Smooth muscle cell (in vitro differentiated cells): ENCODE data around the gene MYORG. TPM values are rescaled to one million over a fixed set of nuclear protein-coding genes. Genes with fewer than 3 reads are reported as not detected.

Experiments used
- DNase-seq: peaks from one replicate; lab custom pipeline; 2025; ENCODE audit not compliant: unreplicated experiment; lab: John Stamatoyannopoulos, UW
- H2AFZ ChIP-seq: fragments of 200-600 bp; sonication (generic); 2 replicates; pipeline ENCODE4 v1.6.0; 2016; ENCODE audit warnings: antibody characterized with exemption, low read depth, mild to moderate bottlenecking
- H3F3A ChIP-seq: fragments of 200-600 bp; sonication (generic); 2 replicates; pipeline ENCODE4 v1.6.0; 2017; ENCODE audit warnings: antibody characterized with exemption, low read depth
- H3K27ac ChIP-seq: fragments of 200-600 bp; sonication (generic); 2 replicates; pipeline ENCODE4 v1.5.1; 2016; ENCODE audit warnings: low read depth, mild to moderate bottlenecking
- H3K27me3 ChIP-seq: fragments of 200-600 bp; sonication (generic); 2 replicates; pipeline ENCODE4 v1.6.1; 2016; ENCODE audit warnings: low read depth, mild to moderate bottlenecking
- H3K36me3 ChIP-seq: fragments of 200-600 bp; sonication (generic); 2 replicates; pipeline ENCODE4 v1.5.1; 2016; ENCODE audit warnings: low read depth
- H3K4me1 ChIP-seq: fragments of 200-600 bp; sonication (generic); 2 replicates; pipeline ENCODE4 v1.5.1; 2016; ENCODE audit warnings: low read depth
- H3K4me2 ChIP-seq: fragments of 200-600 bp; sonication (generic); 2 replicates; pipeline ENCODE4 v1.6.0; 2016; ENCODE audit warnings: mild to moderate bottlenecking
- H3K4me3 ChIP-seq: fragments of 200-600 bp; sonication (generic); 2 replicates; pipeline ENCODE4 v1.5.1; 2016; ENCODE audit warnings: mild to moderate bottlenecking
- H3K79me2 ChIP-seq: fragments of 200-600 bp; sonication (generic); 2 replicates; pipeline ENCODE4 v1.6.0; 2016; ENCODE audit warnings: low read depth, mild to moderate bottlenecking
- H3K9ac ChIP-seq: fragments of 200-600 bp; sonication (generic); 2 replicates; pipeline ENCODE4 v1.6.0; 2016; ENCODE audit warnings: low read depth
- H3K9me3 ChIP-seq: fragments of 200-600 bp; sonication (generic); replicated peaks from 2 replicates; pipeline ENCODE4 v1.5.1; 2016; ENCODE audit warnings: low read depth
- H4K20me1 ChIP-seq: fragments of 200-600 bp; sonication (generic); 2 replicates; pipeline ENCODE4 v1.6.0; 2016; ENCODE audit warnings: low read depth
- CTCF ChIP-seq: fragments of 200-600 bp; sonication (generic); IDR thresholded peaks from 2 replicates; pipeline ENCODE4 v1.5.1; 2017; ENCODE audit warnings: borderline replicate concordance, mild to moderate bottlenecking, antibody characterized with exemption; ENCODE audit not compliant: insufficient read depth, poor library complexity, severe bottlenecking
- WGBS: methylation state at CpG from one replicate; pipeline ENCODE4 v1.1.7; 2016; ENCODE audit warnings: low lambda C conversion rate; 5-methylcytosine and 5-hydroxymethylcytosine counted together
- polyA plus RNA-seq: library from polyadenylated mRNA; unstranded; fragments of >200 nt; fragmentation: Nextera tagmentation; extraction: Ambion mirVana; gene quantifications from 2 replicates; pipeline ENCODE4 v1.2.1, GENCODE V29; 2016
- total RNA-seq: library from RNA; depleted of rRNA; stranded (reverse); fragments of >200 nt; gene quantifications from 2 replicates; pipeline ENCODE4 v1.2.3, GENCODE V29; 2014

The MYORG gene
- total and polyA plus RNA-seq, 2 experiments from 2014 or later, result 4.2 to 5.2 TPM

DNA sequence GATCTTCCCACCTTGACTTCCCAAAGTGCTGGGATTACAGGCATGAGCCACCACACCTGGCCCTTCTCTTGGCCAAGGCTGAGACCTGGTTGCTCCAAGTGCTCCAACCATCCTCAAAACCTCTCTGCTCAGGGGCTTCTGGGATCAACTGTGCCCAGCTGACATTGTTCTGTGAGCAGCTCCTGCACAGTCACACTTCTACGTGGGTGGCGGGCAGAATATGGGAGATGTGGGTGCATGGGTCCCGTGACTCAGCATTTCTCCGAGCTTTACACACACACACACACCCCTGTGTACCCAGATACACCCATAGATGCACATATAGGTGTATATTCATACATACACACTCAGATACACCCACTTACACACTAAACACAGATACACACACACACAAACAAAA is 10.5 kb upstream of the MYORG start:
- WGBS, result 87% methylated on average over 4 of the region's 4 CpGs
- no peak overlapping the region for H3K9ac ChIP-seq
- no peak for TF ChIP-seq CTCF
- no peaks in the 10 kb centered on the region for H3F3A ChIP-seq
- no peaks in the 10 kb centered on the region for H3K36me3 ChIP-seq
- H3K4me2 ChIP-seq, result no peak overlapping the region
- H3K4me1 ChIP-seq, result no peaks in the 10 kb centered on the region
- H3K27me3 ChIP-seq, result peaks cover 10% of the 10 kb centered on the region
- no peak overlapping the region for H3K4me3 ChIP-seq
- H3K79me2 ChIP-seq, result no peaks in the 10 kb centered on the region
- H3K27ac ChIP-seq, result no peak overlapping the region
- H3K9me3 ChIP-seq, result no peaks in the 10 kb centered on the region
- no peak overlapping the region for H2AFZ ChIP-seq
- DNase-seq, result no peak
- H4K20me1 ChIP-seq, result no peaks in the 10 kb centered on the region

GRCh38 chr9:34386656-34387055 is 10.0 kb upstream of the MYORG start:
- Histone ChIP-seq H3K36me3 (no peaks in the 10 kb centered on the region), H3F3A (no peaks in the 10 kb centered on the region), H4K20me1 (no peaks in the 10 kb centered on the region), H3K27ac (no peak overlapping the region), H3K9me3 (no peaks in the 10 kb centered on the region), H3K9ac (no peak overlapping the region), H3K27me3 (peaks cover 12% of the 10 kb centered on the region), H3K79me2 (no peaks in the 10 kb centered on the region), H3K4me1 (no peaks in the 10 kb centered on the region), H3K4me2 (no peak overlapping the region), H2AFZ (no peak overlapping the region), H3K4me3 (no peak overlapping the region)
- no peak for TF ChIP-seq CTCF
- WGBS, result 95% methylated on average over 3 of the region's 3 CpGs
- no peak for DNase-seq

DNA sequence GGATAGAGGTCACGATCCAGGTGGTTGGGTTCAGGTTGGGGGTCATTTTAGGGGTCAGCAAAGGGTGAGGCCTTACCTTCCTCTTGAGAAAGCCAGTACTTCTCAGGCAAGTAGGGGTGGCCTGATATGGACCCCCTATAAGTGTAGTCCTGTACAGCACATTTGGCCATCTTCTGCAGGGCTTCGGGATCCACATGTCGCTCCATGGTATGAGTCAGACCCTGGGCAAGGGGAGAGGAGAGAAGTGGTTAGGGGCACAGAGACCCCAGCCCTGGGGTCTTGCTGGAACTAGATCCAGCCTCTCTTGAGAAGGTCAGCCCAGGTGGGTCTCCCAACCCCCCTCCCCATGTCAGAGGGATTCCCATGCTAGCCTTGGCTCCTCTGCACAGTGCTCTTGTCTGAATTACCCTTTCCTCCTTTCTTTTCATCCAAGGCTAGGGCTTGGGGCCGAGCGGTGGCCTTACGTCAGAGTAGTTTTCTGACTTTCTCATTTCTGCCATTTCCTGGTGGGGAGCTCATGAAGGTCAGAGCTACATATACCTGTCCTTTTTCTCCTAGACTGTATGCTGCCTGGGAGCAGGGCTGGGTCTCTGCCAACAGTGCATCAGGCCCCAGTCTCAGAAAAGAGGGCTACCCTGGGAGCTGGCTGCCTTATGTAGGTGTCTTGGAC is 9.0 kb upstream of the MYORG start:
- Histone ChIP-seq H3K4me3 (no peak overlapping the region), H3K9ac (no peak overlapping the region), H3K4me2 (no peak overlapping the region), H3K79me2 (no peaks in the 10 kb centered on the region), H3F3A (no peaks in the 10 kb centered on the region), H3K9me3 (no peaks in the 10 kb centered on the region), H3K27me3 (peaks cover 11% of the 10 kb centered on the region), H2AFZ (no peak overlapping the region), H3K36me3 (no peaks in the 10 kb centered on the region), H3K27ac (no peak overlapping the region), H4K20me1 (no peaks in the 10 kb centered on the region), H3K4me1 (no peaks in the 10 kb centered on the region)
- TF ChIP-seq CTCF, result no peak
- 84% methylated on average over 6 of the region's 6 CpGs for WGBS
- no peak for DNase-seq
